Ascending aorta (tissue), 2 donors: ENCODE data around the gene EIF4G3. TPM values are rescaled to one million over a fixed set of nuclear protein-coding genes. Genes with fewer than 3 reads are reported as not detected.

Source experiments
- DNase-seq, 2 donors: peaks; one replicate each; pipeline ENCODE4 v3.0.0-alpha.2; 2019; ENCODE audit warnings: low spot score in 2 of 2
- H3K27ac ChIP-seq, 2 donors: fragments of 200-600 bp; sonication (generic); one replicate each; pipeline ENCODE4 v1.5.1; 2016 to 2017; ENCODE audit warnings: mild to moderate bottlenecking in 1 of 2
- H3K27me3 ChIP-seq: fragments of 200-600 bp; sonication (generic); one replicate; pipeline ENCODE4 v1.5.1; 2017
- H3K36me3 ChIP-seq, 2 donors: fragments of 200-600 bp; sonication (generic); one replicate each; pipeline ENCODE4 v1.5.1; 2016
- H3K4me1 ChIP-seq, 2 donors: fragments of 200-600 bp; sonication (generic); one replicate each; pipeline ENCODE4 v1.5.1; 2016 to 2017; ENCODE audit warnings: mild to moderate bottlenecking in 1 of 2
- H3K4me3 ChIP-seq, 2 donors: fragments of 200-600 bp; sonication (generic); one replicate each; pipeline ENCODE4 v1.5.1; 2016 to 2017; ENCODE audit warnings: mild to moderate bottlenecking in 1 of 2
- H3K9me3 ChIP-seq, 2 donors: fragments of 200-600 bp; sonication (generic); one replicate each; pipeline ENCODE4 v1.5.1; 2016
- CTCF ChIP-seq, 3 experiments: fragments of 200-600 bp in 2 of 3; fragments of 450-650 bp in 1 of 3; sonication (generic) in 2 of 3; IDR thresholded peaks; one replicate each; pipeline ENCODE4 v1.5.1; 2016 to 2019; ENCODE audit warnings: antibody characterized with exemption in 3 of 3, mild to moderate bottlenecking in 1 of 3, moderate library complexity in 1 of 3
- intact Hi-C: fragments of 100-400 bp; cut with DNase I; formaldehyde crosslinking; loops from one replicate; pipeline ENCODE4 v1.15.1; 2023
- total RNA-seq: library from RNA; depleted of rRNA; stranded (reverse); fragments of >200 nt; gene quantifications from one replicate; pipeline ENCODE4 v1.1.0, GENCODE V29; 2016

EIF4G3 gene
- total RNA-seq, 1 donor from 2014 or later, result 33.7 TPM

- intact Hi-C loops, result no loop called here
Observed at GRCh38 chr1:20840731-20841130, 336.0 kb downstream of the EIF4G3 start.

GRCh38 chr1:20837554-20838192 is 339.0 kb downstream of the EIF4G3 start:
- intact Hi-C loops, result no loop called here
- H3K4me3 ChIP-seq, result no peak overlapping the region
- no peak for DNase-seq
- H3K27me3 ChIP-seq, result no peaks in the 10 kb centered on the region
- H3K36me3 ChIP-seq, result peaks cover 0 to 8% of the 10 kb centered on the region in 2 donors
- TF ChIP-seq CTCF (IDR thresholded peaks at IDR 0.05), result no peak
- no peak overlapping the region for H3K27ac ChIP-seq
- H3K9me3 ChIP-seq, result no peaks in the 10 kb centered on the region
- H3K4me1 ChIP-seq, result no peaks in the 10 kb centered on the region

More at GRCh38 chr1:20840731-20841130, 336.0 kb downstream of the EIF4G3 start:
- Histone ChIP-seq H3K27ac (no peak overlapping the region), H3K27me3 (no peaks in the 10 kb centered on the region), H3K4me1 (no peaks in the 10 kb centered on the region), H3K9me3 (no peaks in the 10 kb centered on the region), H3K4me3 (no peak overlapping the region), H3K36me3 (peaks cover 0 to 3% of the 10 kb centered on the region in 2 donors)
- no peak for TF ChIP-seq CTCF (IDR thresholded peaks at IDR 0.05)
- no peak for DNase-seq

- no peak for TF ChIP-seq CTCF (IDR thresholded peaks at IDR 0.05)
- intact Hi-C loops, result no loop called here
- Histone ChIP-seq H3K36me3 (peaks cover 0 to 8% of the 10 kb centered on the region in 2 donors), H3K27ac (no peak overlapping the region), H3K4me3 (no peak overlapping the region), H3K9me3 (no peaks in the 10 kb centered on the region), H3K4me1 (no peaks in the 10 kb centered on the region), H3K27me3 (no peaks in the 10 kb centered on the region)
- DNase-seq, result no peak
Observed at GRCh38 chr1:20836230-20836629, 340.5 kb downstream of the EIF4G3 start.

- Histone ChIP-seq H3K9me3 (no peaks in the 10 kb centered on the region), H3K36me3 (peaks cover 0 to 8% of the 10 kb centered on the region in 2 donors), H3K27ac (no peak overlapping the region), H3K4me3 (no peak overlapping the region), H3K4me1 (no peaks in the 10 kb centered on the region), H3K27me3 (no peaks in the 10 kb centered on the region)
- intact Hi-C loops, result no loop called here
- DNase-seq, result no peak
- TF ChIP-seq CTCF (IDR thresholded peaks at IDR 0.05), result no peak
Observed at GRCh38 chr1:20834780-20835179, 341.9 kb downstream of the EIF4G3 start.

GRCh38 chr1:20834192-20834591 is 342.5 kb downstream of the EIF4G3 start:
- no peak for DNase-seq
- no peaks in the 10 kb centered on the region for H3K27me3 ChIP-seq
- intact Hi-C loops, result no loop called here
- H3K27ac ChIP-seq, result no peak overlapping the region
- TF ChIP-seq CTCF (IDR thresholded peaks at IDR 0.05), result no peak
- peaks cover 0 to 9% of the 10 kb centered on the region in 2 donors for H3K36me3 ChIP-seq
- H3K9me3 ChIP-seq, result no peaks in the 10 kb centered on the region
- H3K4me1 ChIP-seq, result no peaks in the 10 kb centered on the region
- H3K4me3 ChIP-seq, result no peak overlapping the region

GRCh38 chr1:20830378-20830777 is 346.3 kb downstream of the EIF4G3 start:
- Histone ChIP-seq H3K4me1 (no peaks in the 10 kb centered on the region), H3K27me3 (no peaks in the 10 kb centered on the region), H3K36me3 (peaks cover 12 to 19% of the 10 kb centered on the region in 2 donors), H3K4me3 (no peak overlapping the region), H3K27ac (no peak overlapping the region), H3K9me3 (no peaks in the 10 kb centered on the region)
- intact Hi-C loops, result no loop called here
- DNase-seq, result no peak
- no peak for TF ChIP-seq CTCF (IDR thresholded peaks at IDR 0.05)
